AG10803 (cell line): Measurements from ENCODE around the gene NT5DC2.
A peak's percentile ranks its signal among the peaks of the same experiment; 100 is the strongest.

Experiments used
- DNase-seq: peaks from one replicate; pipeline ENCODE4 v3.0.0; 2010; ENCODE audit warnings: low read depth
- H3K4me3 ChIP-seq: 2 replicates; pipeline ENCODE4 v1.5.1; 2011; ENCODE audit warnings: mild to moderate bottlenecking, low read length, control low read depth
- TF ChIP-seq, protein P1 (sequence below): conservative IDR thresholded peaks from 2 replicates; pipeline ENCODE4 v1.5.1; 2011; ENCODE audit warnings: mild to moderate bottlenecking, low read length, control low read depth, inconsistent platforms

Gene NT5DC2

DNA sequence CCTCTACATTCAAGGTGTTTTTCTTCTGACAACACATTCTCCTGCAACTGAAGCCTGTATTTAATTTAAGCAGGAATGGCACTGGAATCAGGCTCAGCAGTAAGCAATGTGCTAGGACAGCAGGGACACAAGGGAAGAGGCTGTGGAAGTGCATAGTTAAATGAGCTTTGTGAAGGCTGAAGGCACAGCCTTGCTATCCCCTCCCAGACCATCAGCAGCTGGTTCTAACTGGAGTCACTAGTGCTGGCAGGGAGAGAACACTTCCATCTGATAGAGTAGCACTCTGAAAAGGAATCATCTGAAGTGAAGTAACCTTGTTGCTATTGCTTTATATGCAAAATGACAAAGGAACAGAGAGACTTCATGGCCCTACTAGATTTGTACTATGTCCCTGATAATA, 17.5 kb upstream of the NT5DC2 start:
- TF ChIP-seq, protein P1, sequence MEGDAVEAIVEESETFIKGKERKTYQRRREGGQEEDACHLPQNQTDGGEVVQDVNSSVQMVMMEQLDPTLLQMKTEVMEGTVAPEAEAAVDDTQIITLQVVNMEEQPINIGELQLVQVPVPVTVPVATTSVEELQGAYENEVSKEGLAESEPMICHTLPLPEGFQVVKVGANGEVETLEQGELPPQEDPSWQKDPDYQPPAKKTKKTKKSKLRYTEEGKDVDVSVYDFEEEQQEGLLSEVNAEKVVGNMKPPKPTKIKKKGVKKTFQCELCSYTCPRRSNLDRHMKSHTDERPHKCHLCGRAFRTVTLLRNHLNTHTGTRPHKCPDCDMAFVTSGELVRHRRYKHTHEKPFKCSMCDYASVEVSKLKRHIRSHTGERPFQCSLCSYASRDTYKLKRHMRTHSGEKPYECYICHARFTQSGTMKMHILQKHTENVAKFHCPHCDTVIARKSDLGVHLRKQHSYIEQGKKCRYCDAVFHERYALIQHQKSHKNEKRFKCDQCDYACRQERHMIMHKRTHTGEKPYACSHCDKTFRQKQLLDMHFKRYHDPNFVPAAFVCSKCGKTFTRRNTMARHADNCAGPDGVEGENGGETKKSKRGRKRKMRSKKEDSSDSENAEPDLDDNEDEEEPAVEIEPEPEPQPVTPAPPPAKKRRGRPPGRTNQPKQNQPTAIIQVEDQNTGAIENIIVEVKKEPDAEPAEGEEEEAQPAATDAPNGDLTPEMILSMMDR = no peak
- no peak for DNase-seq

DNA sequence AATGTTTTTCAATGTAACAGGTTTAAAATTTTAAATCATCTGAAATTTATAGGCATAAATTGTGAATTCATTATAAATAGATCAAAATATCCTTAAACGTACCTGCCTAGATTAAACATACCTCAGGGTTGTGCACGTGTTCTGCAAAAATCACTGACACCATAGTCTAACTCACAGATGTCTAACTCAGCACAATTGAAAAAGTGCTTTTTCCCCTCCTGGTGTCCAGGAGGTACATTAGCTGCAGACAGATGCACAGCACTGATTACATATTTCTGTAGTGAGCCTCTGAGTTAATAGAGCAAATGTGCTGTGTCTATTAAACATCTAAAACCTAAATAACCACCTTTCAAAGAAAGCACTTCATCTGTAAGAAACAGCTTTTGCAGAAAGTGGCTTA, 13.5 kb upstream of the NT5DC2 start:
- H3K4me3 ChIP-seq = no peak overlapping the region
- no peak for DNase-seq
- TF ChIP-seq, protein P1 = no peak

More for the DNA sequence above, 17.5 kb upstream of the NT5DC2 start:
- H3K4me3 ChIP-seq = no peak overlapping the region

DNA sequence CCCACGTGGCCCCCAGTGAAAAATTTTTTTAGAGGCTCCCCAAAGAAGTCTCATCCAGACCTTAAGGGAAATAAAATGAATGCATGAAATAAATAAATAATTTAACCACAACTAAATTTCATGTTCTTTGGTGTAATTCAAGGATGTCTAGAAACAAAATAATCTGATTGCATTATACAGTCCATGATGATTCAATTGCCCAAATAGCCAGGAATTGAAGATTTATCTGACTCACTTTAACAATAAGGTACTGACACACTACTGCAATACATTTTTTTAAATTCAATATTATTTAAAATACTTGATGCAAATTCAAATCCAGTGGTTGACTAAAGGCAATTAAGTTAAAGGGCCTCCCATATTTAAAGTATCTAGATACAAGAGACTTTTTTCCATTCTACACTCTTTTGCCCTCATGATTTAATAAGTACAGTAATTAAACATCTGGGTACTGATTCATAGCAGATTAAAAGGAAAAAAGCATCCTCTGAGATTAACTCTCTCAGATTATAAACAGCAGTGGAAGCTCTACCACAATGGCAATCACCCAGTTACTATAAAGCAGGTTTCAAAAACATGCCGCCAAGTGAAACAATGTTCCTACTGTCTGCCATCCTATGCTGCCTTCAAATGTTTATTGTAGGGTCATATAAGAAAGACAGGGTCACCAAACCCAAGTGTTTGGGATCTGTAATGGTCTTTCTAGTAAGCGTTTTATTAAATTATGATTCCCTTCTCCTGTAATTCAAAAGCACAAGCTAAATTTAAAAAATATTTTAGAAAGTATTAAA, 12.6 kb upstream of the NT5DC2 start:
- peak; percentile 27 for DNase-seq
- no peak overlapping the region for H3K4me3 ChIP-seq
- TF ChIP-seq, protein P1 = no peak

DNA sequence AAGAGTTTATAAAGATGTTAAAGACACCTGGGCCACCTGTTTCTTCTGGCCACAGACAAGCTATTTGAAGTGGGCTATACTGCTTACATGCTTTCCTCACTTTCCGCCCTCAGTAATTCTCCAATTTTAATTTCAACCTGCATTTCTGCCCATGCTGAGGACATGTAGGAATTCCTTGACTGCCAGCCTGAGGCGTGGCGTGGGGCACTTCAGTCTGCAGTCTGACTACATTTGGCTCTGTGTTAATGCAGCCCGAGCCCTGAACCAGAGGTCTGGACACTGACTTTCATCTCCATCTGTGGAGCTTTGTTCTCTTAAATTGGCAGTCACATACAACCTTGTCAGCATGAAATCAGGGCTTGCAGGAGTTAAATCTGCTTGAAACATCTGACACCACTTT, 11.3 kb upstream of the NT5DC2 start:
- no peak overlapping the region for H3K4me3 ChIP-seq
- TF ChIP-seq, protein P1 = no peak
- no peak for DNase-seq

- TF ChIP-seq, protein P1 = no peak
- H3K4me3 ChIP-seq = no peak overlapping the region
- DNase-seq = no peak
Observed at GRCh38 chr3:52541050-52541449, 7.4 kb upstream of the NT5DC2 start.

GRCh38 chr3:52539010-52539653, 5.5 kb upstream of the NT5DC2 start:
- no peak overlapping the region for H3K4me3 ChIP-seq
- DNase-seq = no peak
- TF ChIP-seq, protein P1 = no peak
